Fibroblast of lung (primary cell): ENCODE results near the gene RNF215. TPM values are rescaled to one million over a fixed set of nuclear protein-coding genes. Genes with fewer than 3 reads are reported as not detected.

Source experiments
- DNase-seq, 2 donors: peaks; one replicate each; pipeline versions ENCODE4 v3.0.0 to v3.0.0-alpha.2; 2010; ENCODE audit warnings: low read depth in 2 of 2
- H2AFZ ChIP-seq: 2 replicates; pipeline ENCODE4 v1.5.1; 2012; ENCODE audit warnings: low read length, control low read depth, inconsistent platforms
- H3K27ac ChIP-seq: 2 replicates; pipeline ENCODE4 v1.5.1; 2011; ENCODE audit warnings: low read length, control low read depth; ENCODE audit not compliant: insufficient read depth
- H3K27me3 ChIP-seq: 2 replicates; pipeline ENCODE4 v1.5.1; 2011; ENCODE audit warnings: mild to moderate bottlenecking, low read length; ENCODE audit not compliant: control insufficient read depth, insufficient read depth
- H3K36me3 ChIP-seq: 2 replicates; pipeline ENCODE4 v1.5.1; 2011; ENCODE audit warnings: low read length; ENCODE audit not compliant: control insufficient read depth, insufficient read depth
- H3K4me1 ChIP-seq: 2 replicates; pipeline ENCODE4 v1.5.1; 2011; ENCODE audit warnings: low read length; ENCODE audit not compliant: control insufficient read depth, insufficient read depth; ENCODE audit errors: extremely low read depth
- H3K4me2 ChIP-seq: 2 replicates; pipeline ENCODE4 v1.5.1; 2011; ENCODE audit warnings: low read length, control low read depth; ENCODE audit not compliant: insufficient read depth; ENCODE audit errors: extremely low read depth
- H3K4me3 ChIP-seq, 4 experiments: fragments of 200-600 bp in 1 of 4; sonication (generic) in 1 of 4; replicated peaks in 1 of 4; 2 replicates each; pipeline ENCODE4 v1.5.1; 2011 to 2016; ENCODE audit warnings: low read length in 4 of 4, low read depth in 3 of 4, mild to moderate bottlenecking in 3 of 4, control low read depth in 2 of 4, inconsistent platforms in 1 of 4, mixed read lengths in 1 of 4; ENCODE audit not compliant: insufficient read depth in 1 of 4; ENCODE audit errors: control extremely low read depth in 1 of 4
- H3K79me2 ChIP-seq: 2 replicates; pipeline ENCODE4 v1.5.1; 2012; ENCODE audit warnings: mild to moderate bottlenecking, low read length, inconsistent platforms; ENCODE audit not compliant: control insufficient read depth, insufficient read depth
- H3K9ac ChIP-seq: 2 replicates; pipeline ENCODE4 v1.5.1; 2011; ENCODE audit warnings: mild to moderate bottlenecking, low read length, control low read depth; ENCODE audit not compliant: insufficient read depth
- H3K9me3 ChIP-seq: 2 replicates; pipeline ENCODE4 v1.5.1; 2012; ENCODE audit warnings: low read depth, low read length; ENCODE audit not compliant: control insufficient read depth, insufficient read depth
- H4K20me1 ChIP-seq: 2 replicates; pipeline ENCODE4 v1.5.1; 2011; ENCODE audit warnings: low read length; ENCODE audit not compliant: control insufficient read depth, insufficient read depth; ENCODE audit errors: extremely low read depth
- CTCF ChIP-seq, 2 donors: IDR thresholded peaks in 1 of 2; conservative IDR thresholded peaks in 1 of 2; 1 replicate in 1 of 2; 2 replicates in 1 of 2; pipeline ENCODE4 v1.5.1; 2011 to 2012; ENCODE audit warnings: low read length in 2 of 2, control low read depth in 1 of 2, inconsistent platforms in 1 of 2, low read depth in 1 of 2, mild to moderate bottlenecking in 1 of 2
- EZH2 ChIP-seq: IDR thresholded peaks from 2 replicates; pipeline ENCODE4 v1.5.1; 2012; ENCODE audit warnings: low read length, control low read depth, mild to moderate bottlenecking; ENCODE audit errors: missing control alignments
- polyA plus RNA-seq, 2 donors: library from polyadenylated mRNA; depleted of rRNA in 1 of 2; stranded (reverse) in 1 of 2; unstranded in 1 of 2; fragments of >200 nt; gene quantifications; 2 replicates each; pipeline ENCODE4 v1.2.1, GENCODE V29; 2011 to 2012; ENCODE audit warnings: missing spikeins in 1 of 2
- total RNA-seq: library from RNA; depleted of rRNA; stranded (reverse); fragments of >200 nt; gene quantifications from 2 replicates; pipeline ENCODE4 v1.2.1, GENCODE V29; 2014

Gene RNF215
- total and polyA plus RNA-seq, 2 donors (not counting 1 experiment from before 2014, with no cell fraction given) = 5.3 to 30.2 TPM

- Histone ChIP-seq H3K79me2 (peaks cover 29% of the 10 kb centered on the region), H4K20me1 (no peaks in the 10 kb centered on the region), H3K9ac (no peak overlapping the region), H3K36me3 (peaks cover 5% of the 10 kb centered on the region), H3K9me3 (no peaks in the 10 kb centered on the region), H3K27me3 (no peaks in the 10 kb centered on the region), H3K27ac (no peak overlapping the region), H2AFZ (no peak overlapping the region), H3K4me3 (peak overlapping the region in 3 of 4 experiments; percentile 94 to 99 (median 99)), H3K4me1 (no peaks in the 10 kb centered on the region), H3K4me2 (peak overlapping the region; percentile 87)
- TF ChIP-seq EZH2 (no peak), CTCF (conservative IDR thresholded peaks at IDR 0.05 in 1 of 2, IDR thresholded peaks at IDR 0.05 in 1 of 2; ENCODE audit: low read depth in 1 of 2, low read length in 2 of 2) (no peak)
- no peak for DNase-seq
These were observed 29.5 kb downstream of the RNF215 start for GRCh38 chr22:30357650-30358215.

GRCh38 chr22:30357236-30357570, 30.0 kb downstream of the RNF215 start:
- Histone ChIP-seq H4K20me1 (no peaks in the 10 kb centered on the region), H3K9ac (peak overlapping the region; percentile 91), H3K4me1 (no peaks in the 10 kb centered on the region), H3K79me2 (peaks cover 33% of the 10 kb centered on the region), H3K4me3 (peak overlapping the region; percentile 82 to 99 (median 96)), H3K27me3 (no peaks in the 10 kb centered on the region), H3K4me2 (peak overlapping the region; percentile 87), H3K9me3 (no peaks in the 10 kb centered on the region), H3K27ac (peak overlapping the region; percentile 95), H2AFZ (peak overlapping the region; percentile 89), H3K36me3 (peaks cover 9% of the 10 kb centered on the region)
- DNase-seq = no peak
- TF ChIP-seq CTCF (conservative IDR thresholded peaks at IDR 0.05 in 1 of 2, IDR thresholded peaks at IDR 0.05 in 1 of 2; ENCODE audit: low read depth in 1 of 2, low read length in 2 of 2) = no peak
- no peak for TF ChIP-seq EZH2

GRCh38 chr22:30356449-30357235, 30.6 kb downstream of the RNF215 start, which contains the start of the genes CCDC157 and SF3A1:
CCDC157 (plus strand) TSS chr22:30357007; CDS start chr22:30366001, 8,994 bp downstream.
SF3A1 (minus strand) TSS chr22:30356894; CDS start chr22:30356792, 102 bp downstream.
- Histone ChIP-seq H3K9me3 (no peaks in the 10 kb centered on the region), H3K79me2 (peaks cover 36% of the 10 kb centered on the region), H3K4me1 (no peaks in the 10 kb centered on the region), H3K9ac (peak within 1 kb of the TSS; percentile 91), H3K4me3 (peak within 1 kb of the TSS; percentile 89 to 99 (median 96)), H3K4me2 (peak within 1 kb of the TSS; percentile 98), H2AFZ (peak within 1 kb of the TSS; percentile 89), H4K20me1 (no peaks in the 10 kb centered on the region), H3K27ac (peak within 1 kb of the TSS; percentile 95), H3K27me3 (no peaks in the 10 kb centered on the region), H3K36me3 (peaks cover 12% of the 10 kb centered on the region)
- peak; percentile 92 to 93 for DNase-seq
- TF ChIP-seq EZH2 (no peak), CTCF (conservative IDR thresholded peaks at IDR 0.05 in 1 of 2, IDR thresholded peaks at IDR 0.05 in 1 of 2; ENCODE audit: low read depth in 1 of 2, low read length in 2 of 2) (no peak)
